IMR-90 (cell line): ENCODE results near the gene MAP1LC3B2. TPM values are rescaled to one million over a fixed set of nuclear protein-coding genes. Genes with fewer than 3 reads are reported as not detected.

Experiments used
- ATAC-seq: fragments of 200-7000 bp; cut with Tn5 transposase; 2 replicates; pipeline ENCODE4 v1.9.1; 2020; ENCODE audit warnings: low read depth, mild to moderate bottlenecking, moderate library complexity
- BruUV-seq: library from RNA; stranded (reverse); fragments of 400-500 nt; replicated peaks from 2 replicates; lab custom pipeline; 2021; lab: Mats Ljungman, UMichigan
- CTCF ChIA-PET: fragments of 300-600 bp; formaldehyde crosslinking; extraction: SDS; loops from one replicate; lab custom pipeline; 2021; ENCODE audit warnings: antibody characterized with exemption; lab: Yijun Ruan, JAX
- POLR2A ChIA-PET: fragments of 300-600 bp; sonication (Branson Sonifier 250); formaldehyde crosslinking; loops from one replicate; lab custom pipeline; 2022; ENCODE audit warnings: antibody characterized with exemption; ENCODE audit not compliant: unreplicated experiment; lab: Charles Lee
- DNase-seq: peaks from one replicate; pipeline ENCODE4 v3.0.0; 2013
- H2AFZ ChIP-seq: replicated peaks from 2 replicates; pipeline ENCODE3; 2013; ENCODE audit warnings: low read length, mild to moderate bottlenecking; ENCODE audit not compliant: poor library complexity
- H2AK5ac ChIP-seq: 2 replicates; pipeline ENCODE4 v1.6.1; 2013; ENCODE audit warnings: low read depth, low read length, inconsistent platforms
- H2AK9ac ChIP-seq: replicated peaks from 2 replicates; pipeline ENCODE3; 2013; ENCODE audit warnings: mild to moderate bottlenecking, low read depth, low read length, moderate library complexity; ENCODE audit not compliant: poor library complexity
- H2BK120ac ChIP-seq: 2 replicates; pipeline ENCODE4 v1.6.1; 2013; ENCODE audit warnings: low read depth, low read length, inconsistent platforms
- H2BK15ac ChIP-seq: 3 replicates; pipeline ENCODE4 v1.6.1; 2013; ENCODE audit warnings: low read depth, low read length, inconsistent platforms
- H2BK20ac ChIP-seq: 2 replicates; pipeline ENCODE4 v1.6.1; 2013; ENCODE audit warnings: low read depth, mild to moderate bottlenecking, inconsistent platforms, low read length, moderate library complexity
- H2BK5ac ChIP-seq: 2 replicates; pipeline ENCODE4 v1.6.1; 2013; ENCODE audit warnings: mild to moderate bottlenecking, low read depth, low read length, inconsistent platforms; ENCODE audit not compliant: poor library complexity, severe bottlenecking
- H3K14ac ChIP-seq: replicated peaks from 2 replicates; pipeline ENCODE4 v1.6.1; 2013; ENCODE audit warnings: low read depth, low read length, inconsistent platforms
- H3K18ac ChIP-seq: 2 replicates; pipeline ENCODE4 v1.6.1; 2013; ENCODE audit warnings: low read depth, low read length, control low read depth
- H3K23ac ChIP-seq: 2 replicates; pipeline ENCODE4 v1.6.1; 2013; ENCODE audit warnings: low read depth, low read length, inconsistent platforms
- H3K27ac ChIP-seq: 2 replicates; pipeline ENCODE4 v1.5.1; 2013; ENCODE audit warnings: mild to moderate bottlenecking, control low read depth, low read length; ENCODE audit not compliant: insufficient read depth
- H3K27me3 ChIP-seq: 2 replicates; pipeline ENCODE4 v1.6.1; 2013; ENCODE audit warnings: low read length; ENCODE audit not compliant: control insufficient read depth, insufficient read depth
- H3K36me3 ChIP-seq: 2 replicates; pipeline ENCODE4 v1.6.1; 2013; ENCODE audit warnings: low read length, mixed read lengths; ENCODE audit not compliant: control insufficient read depth, insufficient read depth
- H3K4ac ChIP-seq: 2 replicates; pipeline ENCODE4 v1.6.1; 2013; ENCODE audit warnings: low read depth, low read length, inconsistent platforms
- H3K4me1 ChIP-seq: 2 replicates; pipeline ENCODE4 v1.6.1; 2013; ENCODE audit warnings: low read length, mixed read lengths; ENCODE audit not compliant: control insufficient read depth, insufficient read depth
- H3K4me2 ChIP-seq: 2 replicates; pipeline ENCODE4 v1.6.1; 2013; ENCODE audit warnings: low read depth, mild to moderate bottlenecking, control low read depth, low read length, moderate library complexity
- H3K4me3 ChIP-seq: 2 replicates; pipeline ENCODE4 v1.5.1; 2013; ENCODE audit warnings: low read depth, mild to moderate bottlenecking, control low read depth, low read length, moderate library complexity; ENCODE audit not compliant: insufficient read depth
- H3K56ac ChIP-seq: 2 replicates; pipeline ENCODE4 v1.6.1; 2013; ENCODE audit warnings: low read length, inconsistent platforms; ENCODE audit not compliant: insufficient read depth; ENCODE audit errors: extremely low read depth
- H3K79me1 ChIP-seq, 2 experiments: 2 replicates each; pipeline ENCODE4 v1.6.1; 2013; ENCODE audit warnings: low read length in 2 of 2, inconsistent platforms in 1 of 2, low read depth in 1 of 2
- H3K9ac ChIP-seq: 2 replicates; pipeline ENCODE4 v1.6.1; 2013; ENCODE audit warnings: low read depth, low read length, control low read depth
- H3K9me1 ChIP-seq: 2 replicates; pipeline ENCODE4 v1.6.1; 2013; ENCODE audit warnings: low read length, inconsistent platforms; ENCODE audit not compliant: insufficient read depth
- H3K9me3 ChIP-seq: 2 replicates; pipeline ENCODE4 v1.6.1; 2013; ENCODE audit warnings: low read length; ENCODE audit not compliant: control insufficient read depth, insufficient read depth
- H4K20me1 ChIP-seq: 2 replicates; pipeline ENCODE4 v1.6.1; 2013; ENCODE audit warnings: low read length, inconsistent platforms; ENCODE audit not compliant: insufficient read depth
- H4K5ac ChIP-seq: 2 replicates; pipeline ENCODE4 v1.6.1; 2013; ENCODE audit warnings: mild to moderate bottlenecking, low read depth, low read length, control low read depth
- H4K8ac ChIP-seq, 2 experiments: 2 replicates each; pipeline ENCODE4 v1.6.1; 2013; ENCODE audit warnings: low read depth in 2 of 2, low read length in 2 of 2, control low read depth in 1 of 2, inconsistent platforms in 1 of 2
- H4K91ac ChIP-seq: 2 replicates; pipeline ENCODE4 v1.6.1; 2013; ENCODE audit warnings: low read depth, low read length, inconsistent platforms; ENCODE audit not compliant: insufficient read depth
- CHD1 ChIP-seq: IDR thresholded peaks from 2 replicates; pipeline ENCODE4 v1.6.1; 2012; ENCODE audit warnings: low read depth, low read length, improper control_type of control experiment
- CTCF ChIP-seq: conservative IDR thresholded peaks from 2 replicates; pipeline ENCODE4 v1.5.1; 2012; ENCODE audit warnings: mild to moderate bottlenecking, low read depth, low read length, improper control_type of control experiment
- RCOR1 ChIP-seq: IDR thresholded peaks from 2 replicates; pipeline ENCODE4 v1.6.1; 2012; ENCODE audit warnings: mild to moderate bottlenecking, low read length, improper control_type of control experiment; ENCODE audit not compliant: insufficient replicate concordance
- WGBS, 2 experiments: methylation state at CpG; one replicate each; pipeline versions ENCODE4 v1.1.5 to v1.1.7; 2013; ENCODE audit warnings: missing lambda C conversion rate in 2 of 2; ENCODE audit not compliant: insufficient read length in 1 of 2; ENCODE audit errors: extremely low coverage in 2 of 2; 5-methylcytosine and 5-hydroxymethylcytosine counted together
- dilution Hi-C: fragments of 300-500 bp; cut with HindIII; formaldehyde crosslinking; loops from one replicate; pipeline ENCODE4 v1.14.3; 2018; ENCODE audit warnings: low sequenced_read_pairs; ENCODE audit not compliant: unreplicated experiment
- in situ Hi-C: fragments of 300-500 bp; cut with MboI; formaldehyde crosslinking; loops from 3 replicates; pipeline ENCODE4 v1.14.3; 2019; ENCODE audit warnings: low sequenced_read_pairs, inconsistent platforms, mixed read lengths
- intact Hi-C: fragments of 100-400 bp; cut with micrococcal nuclease; formaldehyde crosslinking; loops from 2 replicates; pipeline ENCODE4 v1.10.0; 2022
- polyA plus RNA-seq, 3 experiments: library from polyadenylated mRNA; depleted of rRNA; stranded (reverse); fragments of >200 nt; gene quantifications; 2 replicates each; pipeline ENCODE4 v1.2.3, GENCODE V29; 2012; ENCODE audit warnings: low replicate concordance in 1 of 3
- total RNA-seq: library from RNA; depleted of rRNA; stranded (reverse); fragments of >200 nt; gene quantifications from 2 replicates; pipeline ENCODE4 v1.2.3, GENCODE V29; 2012

MAP1LC3B2 gene
- total and polyA plus RNA-seq, 2 of the 4 experiments (the other 2 are of a cell fraction) = 1.4 TPM; not detected in 1

- Histone ChIP-seq H3K4me2 (no peak overlapping the region), H3K4me3 (no peak overlapping the region), H3K18ac (no peak overlapping the region), H3K27ac (no peak overlapping the region), H3K23ac (no peak overlapping the region; the same call in none of the 2 replicates), H2AK5ac (peak overlapping the region; percentile 77; the same call in 1 of the 2 replicates), H4K91ac (peak overlapping the region; percentile 29; the same call in 1 of the 2 replicates), H4K8ac (peak overlapping the region; percentile 80 to 85; a peak in 3 of 4 replicates), H3K56ac (no peak overlapping the region; the same call in 1 of the 2 replicates), H2BK120ac (peak overlapping the region; percentile 95; the same call in 1 of the 2 replicates), H2BK5ac (no peak overlapping the region), H3K4ac (peak overlapping the region; percentile 90; the same call in 1 of the 2 replicates), H4K5ac (no peak overlapping the region), H3K9me3 (no peaks in the 10 kb centered on the region), H2BK15ac (0 out of 3 replicates have a peak overlapping the region, but pooled peaks have one; percentile 2), H3K9ac (no peak overlapping the region; the same call in 1 of the 2 replicates), H2AFZ (peak overlapping the region; percentile 23), H3K9me1 (peaks cover 12% of the 10 kb centered on the region), H2AK9ac (no peak overlapping the region), H3K27me3 (no peaks in the 10 kb centered on the region), H2BK20ac (peak overlapping the region; percentile 89), H3K4me1 (peaks cover 11% of the 10 kb centered on the region), H3K36me3 (no peaks in the 10 kb centered on the region), H3K14ac (0 out of 2 replicates have a peak overlapping the region, but pooled peaks have one; percentile 89), H3K79me1 (no peaks in the 10 kb centered on the region), H4K20me1 (no peaks in the 10 kb centered on the region)
- POLR2A ChIA-PET = interaction anchor here (0.6 kb wide), 1 partner anchor 444 kb away, joined by 3 read pairs; no protein-coding TSS in a partner anchor
- no TSS peak for BruUV-seq
- dilution Hi-C loops (no loop called here), in situ Hi-C loops (loop anchor here (10.0 kb wide), 2 partner anchors 314 to 604 kb away; no protein-coding TSS in a partner anchor), intact Hi-C loops (loop anchor here (1.0 to 5.0 kb wide), 5 partner anchors 166 to 601 kb away; partner anchors contain the start of gene MED13L)
- no peak for ATAC-seq
- CTCF ChIA-PET = interaction anchor here (1.4 kb wide), 2 partner anchors 209 to 303 kb away, joined by 3 to 4 read pairs; no protein-coding TSS in a partner anchor
- WGBS, 2 experiments = 85% methylated on average over 7 of the region's 22 CpGs; no CpG with 5 or more reads in 1 of the 2 experiments
- no peak for DNase-seq
- no peak for TF ChIP-seq CHD1
- TF ChIP-seq RCOR1 = no peak
- no peak for TF ChIP-seq CTCF
These were observed 39.4 kb downstream of the MAP1LC3B2 start for GRCh38 chr12:116598311-116599284.
